GM21737 (cell line): Measurements from ENCODE around the gene GET4.
"Not testable (repeated sequence)": the region's sequence is repeated elsewhere in the genome, so short reads cannot be mapped to it uniquely, and the experiment has no call there.

Experiments used
- ATAC-seq: cut with Tn5 transposase; IDR thresholded peaks from one replicate; pipeline ENCODE4 v1.9.1; 2021; ENCODE audit warnings: mild to moderate bottlenecking, moderate library complexity; ENCODE audit not compliant: unreplicated experiment

The GET4 gene

DNA sequence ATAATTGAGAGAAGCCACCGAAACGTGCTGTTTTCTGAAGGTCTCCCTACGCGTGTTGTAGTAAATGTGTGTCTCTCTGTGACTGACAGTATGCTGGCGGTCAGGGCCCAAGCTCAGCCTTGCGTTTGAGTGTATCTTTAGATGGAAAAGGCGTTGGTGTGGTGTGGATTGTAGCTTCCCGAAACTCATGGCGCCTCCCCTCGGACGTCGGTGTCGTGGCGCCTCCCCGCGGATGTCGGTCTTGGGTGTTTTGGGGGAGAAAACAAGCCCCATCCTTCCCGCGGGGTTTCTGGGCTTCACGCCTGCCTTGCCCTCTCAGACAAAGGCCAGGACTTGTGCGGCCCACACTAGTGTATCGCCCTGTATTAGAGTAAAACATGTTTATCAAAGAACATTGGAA, 31.3 kb upstream of the GET4 start:
- ATAC-seq = no peak

DNA sequence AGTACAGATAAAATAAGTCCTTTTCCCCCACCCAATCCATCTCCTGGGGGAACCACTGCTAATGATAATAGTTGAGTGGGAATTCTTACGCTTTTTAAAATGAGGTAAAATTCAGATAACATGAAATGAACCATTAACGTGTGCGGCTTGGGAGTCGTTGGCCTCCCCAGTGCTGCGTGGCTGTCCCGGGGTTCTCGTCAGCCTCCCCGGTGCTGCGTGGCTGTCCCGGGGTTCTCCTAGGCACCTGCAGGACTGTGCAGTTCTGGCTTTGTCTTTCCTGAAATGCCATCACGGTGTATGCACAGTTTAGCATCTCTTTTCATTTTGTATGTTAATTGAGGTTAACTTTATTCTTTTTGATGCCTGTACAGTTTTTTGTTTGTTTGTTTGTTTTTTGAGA, 30.6 kb upstream of the GET4 start:
- no peak for ATAC-seq

DNA sequence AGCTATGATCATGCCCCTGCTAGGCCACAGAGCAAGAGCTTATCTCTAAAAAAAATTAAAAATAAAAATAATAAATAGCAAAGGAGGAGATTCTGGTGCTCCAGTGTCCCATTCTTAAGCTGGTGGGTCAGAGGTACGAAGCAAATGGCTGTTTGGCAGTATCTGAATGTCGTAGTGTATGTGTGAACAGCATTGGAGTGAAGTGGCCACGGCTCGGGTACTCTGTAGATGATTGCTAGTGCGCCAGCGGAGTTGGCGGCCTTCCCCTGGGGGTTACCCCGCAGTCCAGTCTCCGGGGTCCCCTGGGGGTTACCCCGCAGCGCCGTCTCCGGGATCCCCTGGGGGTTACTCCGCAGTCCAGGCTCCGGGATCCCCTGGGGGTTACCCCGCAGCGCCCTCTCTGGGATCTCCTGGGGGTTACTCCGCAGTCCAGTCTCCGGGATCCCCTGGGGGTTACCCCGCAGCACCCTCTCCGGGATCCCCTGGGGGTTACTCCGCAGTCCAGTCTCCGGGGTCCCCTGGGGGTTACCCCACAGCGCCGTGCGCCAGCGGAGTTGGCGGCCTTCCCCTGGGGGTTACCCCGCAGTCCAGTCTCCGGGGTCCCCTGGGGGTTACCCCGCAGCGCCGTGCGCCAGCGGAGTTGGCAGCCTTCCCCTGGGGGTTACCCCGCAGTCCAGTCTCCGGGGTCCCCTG, 29.2 kb upstream of the GET4 start:
- not testable (repeated sequence) for ATAC-seq

DNA sequence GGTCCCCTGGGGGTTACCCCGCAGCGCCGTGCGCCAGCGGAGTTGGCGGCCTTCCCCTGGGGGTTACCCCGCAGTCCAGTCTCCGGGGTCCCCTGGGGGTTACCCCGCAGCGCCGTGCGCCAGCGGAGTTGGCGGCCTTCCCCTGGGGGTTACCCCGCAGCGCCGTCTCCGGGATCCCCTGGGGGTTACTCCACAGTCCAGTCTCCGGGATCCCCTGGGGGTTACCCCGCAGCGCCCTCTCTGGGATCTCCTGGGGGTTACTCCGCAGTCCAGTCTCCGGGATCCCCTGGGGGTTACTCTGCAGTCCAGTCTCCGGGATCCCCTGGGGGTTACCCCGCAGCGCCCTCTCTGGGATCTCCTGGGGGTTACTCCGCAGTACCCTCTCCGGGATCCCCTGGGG, 28.6 kb upstream of the GET4 start:
- not testable (repeated sequence) for ATAC-seq

DNA sequence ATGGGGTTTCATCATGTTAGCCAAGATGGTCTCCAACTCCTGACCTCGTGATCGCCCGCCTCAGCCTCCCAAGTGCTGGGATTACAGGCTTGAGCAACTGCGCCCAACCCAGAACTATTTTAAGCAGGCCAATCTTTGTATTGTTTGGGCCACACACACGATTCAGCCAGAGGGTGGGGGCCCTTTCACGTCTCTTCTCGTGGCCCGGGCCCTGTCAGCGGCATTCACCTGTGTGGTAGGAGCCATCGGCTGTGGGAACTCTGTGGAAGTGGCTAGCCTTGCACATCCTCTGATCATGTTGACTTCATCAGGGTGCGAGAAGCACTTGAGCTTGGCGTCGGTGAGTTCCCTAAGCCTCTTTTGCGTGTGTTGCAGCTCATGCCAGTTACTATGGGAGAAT, 27.2 kb upstream of the GET4 start:
- ATAC-seq = no peak

DNA sequence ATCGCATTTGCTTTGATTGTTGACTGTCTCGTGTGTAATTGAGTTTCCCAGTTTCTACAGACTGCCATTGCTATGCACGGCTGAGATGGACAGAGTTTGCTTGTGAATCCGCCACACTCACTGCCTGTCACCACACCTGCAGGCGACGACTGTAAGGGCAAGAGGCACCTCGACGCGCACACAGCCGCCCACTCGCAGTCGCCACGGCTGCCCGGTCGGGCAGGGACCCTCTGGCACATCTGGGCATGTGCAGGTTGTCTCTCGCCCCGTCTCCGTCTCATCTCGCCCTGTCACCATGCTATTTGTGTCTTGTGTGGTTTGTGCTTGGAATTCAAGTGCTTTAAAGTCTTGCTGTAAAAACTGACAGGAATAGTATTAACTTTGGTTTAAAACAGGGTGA, 26.6 kb upstream of the GET4 start:
- ATAC-seq = no peak

DNA sequence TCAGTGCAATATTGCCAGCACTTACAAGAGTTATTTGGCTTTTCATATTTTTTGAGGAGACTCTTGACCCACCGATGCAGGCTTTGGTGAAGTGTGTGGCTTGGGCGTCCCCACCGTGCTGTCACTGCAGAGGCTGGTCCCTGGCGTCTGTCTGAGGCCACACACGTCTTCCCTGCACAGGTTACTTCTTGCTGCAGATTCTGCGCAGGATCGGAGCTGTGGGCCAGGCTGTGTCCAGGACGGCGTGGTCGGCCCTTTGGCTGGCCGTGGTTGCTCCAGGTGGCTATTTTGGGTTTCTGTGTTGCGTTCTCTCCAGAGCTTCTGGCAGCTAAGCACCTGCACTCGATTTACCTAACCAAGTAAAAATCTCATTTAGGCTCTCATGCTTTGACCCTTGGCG, 25.1 kb upstream of the GET4 start:
- no peak for ATAC-seq

DNA sequence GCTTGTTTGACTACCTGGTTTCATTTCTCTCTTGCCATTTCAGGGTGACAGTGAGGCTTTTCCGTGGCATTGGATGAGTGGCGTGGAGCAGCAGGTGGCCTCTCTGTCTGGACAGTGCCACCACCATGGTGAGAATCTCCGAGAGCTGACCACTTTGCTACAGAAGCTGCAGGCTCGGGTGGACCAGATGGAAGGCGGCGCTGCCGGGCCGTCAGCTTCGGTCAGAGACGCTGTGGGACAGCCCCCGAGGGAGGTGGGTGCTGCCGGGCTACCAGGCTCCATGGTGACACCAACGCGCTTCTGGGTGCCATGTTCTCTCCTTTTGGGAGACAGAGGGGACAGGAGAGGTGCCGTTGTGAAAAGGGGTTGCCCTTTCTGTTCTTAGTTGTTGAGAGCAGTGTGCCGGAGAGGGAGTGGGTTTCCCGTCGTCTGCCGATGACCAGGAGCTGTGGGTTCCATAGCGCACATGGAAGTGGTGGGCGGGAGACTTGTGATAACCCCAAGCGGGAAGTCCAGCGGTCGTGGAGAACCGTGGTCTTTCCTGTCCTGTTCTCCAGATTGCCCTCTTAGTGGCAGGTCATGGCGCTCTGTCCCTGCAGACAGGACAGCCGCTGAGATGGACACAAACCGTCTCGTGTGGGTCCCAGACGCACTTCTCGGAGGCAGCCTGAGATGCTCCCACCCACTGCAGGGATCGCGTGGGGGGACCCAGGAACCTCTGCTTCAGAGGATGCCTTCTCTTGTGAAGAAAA, 22.8 kb upstream of the GET4 start:
- ATAC-seq = no peak

DNA sequence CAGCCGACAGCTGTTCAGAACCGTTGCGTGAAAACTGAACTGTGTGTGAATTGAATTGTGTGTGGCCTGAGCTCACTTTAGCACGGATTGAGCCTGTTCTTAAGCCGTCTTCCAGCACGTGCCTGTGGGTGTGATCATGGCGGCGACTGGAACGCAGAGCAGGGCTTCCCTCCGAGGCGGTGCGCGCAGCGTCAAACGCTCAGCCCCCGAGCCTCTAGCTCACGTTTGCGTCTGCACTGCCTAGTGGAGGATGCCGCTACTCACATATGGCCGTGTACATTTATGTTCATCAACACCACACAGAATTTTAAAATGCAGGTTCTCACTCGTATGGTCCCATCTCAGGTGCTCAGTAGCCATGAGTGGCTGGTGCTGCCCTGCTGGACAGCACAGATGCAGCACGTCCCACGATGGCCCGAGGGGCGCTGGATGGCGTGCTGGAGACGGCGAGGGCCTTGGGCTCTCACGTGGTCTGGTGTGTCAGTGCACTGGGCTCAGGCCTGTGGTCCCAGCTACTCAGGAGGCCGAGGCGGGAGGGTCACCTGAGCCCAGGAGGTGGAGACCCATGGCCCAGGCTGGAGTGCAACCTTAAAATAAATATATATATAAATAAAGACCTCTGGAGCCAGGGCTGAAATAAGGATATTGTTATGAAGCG, 22.1 kb upstream of the GET4 start:
- ATAC-seq = no peak

DNA sequence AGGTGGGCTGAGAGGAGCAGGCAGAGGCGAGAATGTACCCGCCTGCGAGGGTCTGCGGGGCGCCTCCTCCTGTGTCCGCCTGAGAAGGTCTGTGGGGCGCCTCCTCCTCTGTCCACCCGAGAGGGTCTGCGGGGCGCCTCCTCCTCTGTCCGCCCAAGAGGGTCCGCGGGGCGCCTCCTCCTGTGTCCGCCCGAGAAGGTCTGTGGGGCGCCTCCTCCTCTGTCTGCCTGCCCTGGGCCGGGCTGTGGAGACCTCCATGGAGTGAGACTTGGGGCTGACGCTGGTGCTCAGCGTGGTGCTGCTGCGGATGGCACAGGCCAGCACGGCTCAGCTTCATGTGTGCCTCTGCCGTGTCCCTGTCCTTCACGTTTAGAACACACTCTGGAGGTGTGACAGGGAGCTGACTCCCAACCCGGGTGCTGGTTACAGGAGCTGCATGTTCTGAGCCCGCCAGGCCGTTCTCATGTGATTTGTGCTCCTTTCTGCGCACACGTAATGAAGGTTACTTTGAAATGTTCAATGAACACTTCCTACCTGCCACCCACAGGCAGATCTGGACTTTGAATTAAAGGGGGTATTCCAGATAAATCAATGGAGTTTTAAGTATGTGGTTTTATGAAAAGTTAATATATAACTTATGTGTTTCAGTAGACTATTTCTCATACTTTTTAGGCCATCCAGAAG, 20.5 kb upstream of the GET4 start:
- ATAC-seq = no peak

DNA sequence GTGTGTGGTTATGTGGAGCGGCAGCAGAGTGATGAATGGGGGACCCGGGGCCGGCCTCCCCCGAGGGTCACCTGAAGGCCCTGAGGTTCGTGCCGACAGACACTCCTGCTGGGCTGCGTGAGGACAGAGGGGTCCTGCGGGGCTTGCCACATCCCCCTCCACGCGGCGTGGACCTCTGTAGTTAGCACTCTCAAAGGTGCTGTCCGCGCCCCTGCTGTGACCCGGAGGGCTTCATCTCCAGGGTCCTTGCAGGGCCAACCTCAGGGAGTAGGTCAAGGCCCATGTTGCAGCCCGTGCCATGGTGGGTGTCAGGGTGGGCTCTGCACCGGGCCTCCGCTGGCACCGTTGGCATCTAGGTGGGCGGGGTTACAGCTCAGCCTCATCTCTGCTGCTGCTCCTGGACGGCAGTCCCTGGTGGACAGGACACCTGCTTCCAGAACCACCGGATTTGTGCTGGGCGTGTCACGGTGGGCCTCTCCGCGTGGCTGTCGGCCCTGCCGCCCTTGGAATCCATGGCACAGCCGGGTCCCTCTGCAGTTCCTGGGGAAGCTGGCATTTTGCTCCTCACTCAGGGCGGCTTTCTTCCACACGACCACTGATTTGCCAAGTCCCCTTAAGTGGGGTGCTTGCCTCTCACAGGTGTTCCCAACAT, 19.8 kb upstream of the GET4 start:
- ATAC-seq = no peak

DNA sequence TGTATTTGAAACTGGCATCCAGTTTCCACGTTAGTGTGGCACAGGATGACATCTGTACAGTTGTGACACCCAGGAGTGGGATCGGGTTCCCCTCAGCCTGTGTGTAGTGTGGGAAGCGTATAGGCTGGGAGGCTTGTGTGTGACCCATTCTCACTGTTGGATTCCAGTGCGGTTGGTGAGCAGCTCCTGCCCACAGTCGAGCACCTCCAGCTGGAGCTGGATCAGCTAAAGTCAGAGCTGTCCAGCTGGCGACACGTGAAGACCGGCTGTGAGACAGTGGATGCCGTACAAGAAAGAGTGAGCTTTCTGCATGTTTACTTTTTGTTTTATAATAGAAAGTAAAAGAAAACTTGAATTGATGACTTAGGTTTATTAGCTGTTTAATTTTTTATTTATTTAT, 18.7 kb upstream of the GET4 start:
- no peak for ATAC-seq

DNA sequence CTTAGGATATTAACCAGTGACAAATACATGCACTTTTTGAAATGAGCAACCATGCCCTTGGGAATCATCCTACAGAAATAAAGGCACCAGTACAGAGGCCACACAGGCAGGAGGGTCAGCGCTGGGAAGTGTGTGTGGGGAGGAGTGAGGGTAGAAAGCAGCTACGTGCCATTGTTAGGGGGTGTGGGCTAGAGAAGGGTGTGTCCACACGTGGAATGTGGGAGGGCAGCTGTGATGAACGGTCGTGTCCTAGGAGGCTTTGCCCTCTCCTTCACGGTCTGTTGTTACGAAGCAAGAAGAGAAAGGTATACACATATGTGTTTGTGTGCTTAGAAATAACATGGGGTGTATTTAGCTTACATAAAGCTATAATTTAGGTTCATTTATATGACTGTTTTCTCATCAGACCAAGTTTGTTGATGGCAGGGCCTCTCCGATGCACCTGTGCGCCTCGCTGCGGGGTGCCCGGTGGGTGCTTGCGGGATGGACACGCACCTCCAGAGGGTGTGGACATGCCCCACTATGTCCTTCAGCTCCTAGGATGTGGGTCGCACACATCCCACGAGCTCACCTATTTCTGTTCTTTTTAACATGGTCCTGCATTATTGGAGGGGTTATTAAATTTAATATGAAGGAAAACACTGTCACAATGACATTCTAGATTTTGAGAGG, 16.9 kb upstream of the GET4 start:
- ATAC-seq = no peak

DNA sequence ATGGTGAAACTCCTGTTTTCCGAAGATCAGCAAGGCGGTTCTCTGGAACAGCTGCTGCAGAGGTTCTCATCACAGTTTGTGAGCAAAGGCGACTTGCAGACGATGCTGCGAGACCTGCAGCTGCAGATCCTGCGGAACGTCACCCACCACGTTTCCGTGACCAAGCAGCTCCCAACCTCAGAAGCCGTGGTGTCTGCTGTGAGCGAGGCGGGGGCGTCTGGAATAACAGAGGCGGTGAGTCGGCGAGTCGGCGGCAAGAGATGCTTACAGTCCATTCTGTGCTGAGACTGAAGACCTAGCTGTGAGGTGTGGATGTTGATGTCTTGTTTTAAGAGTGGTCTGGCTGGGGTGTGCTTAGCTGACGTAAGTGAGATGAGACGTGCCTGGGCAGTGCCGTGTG, 16.2 kb upstream of the GET4 start:
- no peak for ATAC-seq

DNA sequence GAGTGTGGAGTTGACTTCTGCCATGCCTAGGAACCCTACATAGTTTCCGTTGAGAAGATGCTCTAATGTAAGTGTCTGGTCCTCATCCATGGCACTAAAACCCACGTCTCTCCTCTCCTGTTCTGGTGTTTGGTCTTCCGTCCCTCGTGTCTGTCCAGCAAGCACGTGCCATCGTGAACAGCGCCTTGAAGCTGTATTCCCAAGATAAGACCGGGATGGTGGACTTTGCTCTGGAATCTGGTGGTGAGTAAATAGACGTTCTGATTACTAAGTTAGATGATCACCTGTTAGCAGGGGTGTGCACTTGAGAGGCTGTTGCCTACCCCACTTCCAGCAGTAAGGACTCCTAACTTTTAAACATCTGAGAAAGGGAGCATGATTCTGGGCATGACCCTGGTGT, 15.1 kb upstream of the GET4 start:
- no peak for ATAC-seq

DNA sequence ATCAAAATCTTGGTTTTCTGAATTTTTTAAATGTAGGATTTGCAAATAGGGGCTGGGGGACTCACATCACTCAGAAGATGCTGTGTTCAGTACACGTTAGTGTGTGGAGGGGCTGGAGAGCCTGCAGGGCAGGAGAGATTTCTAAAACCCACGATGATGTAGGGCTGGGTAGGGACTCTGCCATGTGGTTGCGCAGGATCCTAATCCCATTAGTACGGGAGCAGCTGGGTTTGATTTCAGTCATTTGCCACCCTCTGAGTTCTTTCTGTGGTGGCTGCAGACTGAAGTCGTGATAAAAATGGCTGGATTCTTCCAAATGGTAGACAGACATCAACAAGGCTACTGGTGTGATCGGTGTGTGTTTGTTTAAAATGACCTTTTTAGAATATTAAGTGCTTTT, 14.2 kb upstream of the GET4 start:
- no peak for ATAC-seq

DNA sequence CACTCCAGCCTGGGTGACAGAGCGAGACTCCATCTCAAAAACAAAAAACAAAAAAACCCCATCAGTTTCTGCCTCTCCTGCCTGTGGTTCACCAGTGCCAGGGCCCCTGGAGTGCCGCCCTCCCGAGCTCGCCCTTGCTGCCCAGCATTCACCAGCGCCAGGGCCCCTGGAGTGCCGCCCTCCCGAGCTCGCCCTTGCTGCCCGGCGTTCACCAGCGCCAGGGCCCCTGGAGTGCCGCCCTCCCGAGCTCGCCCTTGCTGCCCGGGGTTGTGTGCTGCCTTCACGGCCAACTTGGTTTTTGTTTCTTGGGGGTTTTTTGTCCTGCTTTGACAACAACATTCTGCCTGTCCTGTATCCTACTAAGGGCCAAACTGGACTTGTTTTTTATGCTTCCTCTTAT, 13.2 kb upstream of the GET4 start:
- ATAC-seq = no peak

DNA sequence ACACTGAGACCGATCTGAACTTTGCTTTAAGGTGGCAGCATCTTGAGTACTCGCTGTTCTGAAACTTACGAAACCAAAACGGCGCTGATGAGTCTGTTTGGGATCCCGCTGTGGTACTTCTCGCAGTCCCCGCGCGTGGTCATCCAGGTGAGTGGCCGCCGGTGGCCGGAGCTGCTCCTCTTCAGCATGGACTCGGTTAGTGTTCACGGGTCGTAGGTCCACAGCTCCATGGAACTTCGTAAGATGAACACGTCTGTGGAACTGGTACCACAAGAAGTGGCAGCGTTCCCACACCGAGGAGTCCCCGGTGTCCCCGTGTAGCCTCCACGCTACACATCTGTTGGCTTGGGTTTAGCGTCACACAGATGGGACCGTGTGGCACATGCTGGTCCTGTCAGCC, 10.4 kb upstream of the GET4 start:
- no peak for ATAC-seq

DNA sequence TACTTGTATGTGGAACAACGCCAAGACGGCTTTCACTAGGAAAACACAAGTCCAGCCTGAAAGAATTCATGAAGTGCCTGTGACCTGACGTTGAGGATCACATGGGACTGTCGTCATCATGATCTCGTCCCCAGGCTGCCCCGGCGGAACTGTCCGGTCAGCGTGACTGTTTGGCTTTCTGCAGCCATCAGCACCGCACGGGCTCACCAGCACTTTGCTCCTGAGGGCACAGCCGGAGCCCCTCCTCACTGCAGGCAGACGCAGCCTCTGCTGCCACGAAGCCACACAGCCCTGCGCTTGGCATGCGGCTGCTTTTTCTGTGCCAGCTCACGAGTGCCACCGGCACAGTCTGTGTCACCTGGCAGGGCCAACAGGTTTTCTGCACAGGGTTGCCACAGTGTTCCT, 9.4 kb upstream of the GET4 start:
- no peak for ATAC-seq

DNA sequence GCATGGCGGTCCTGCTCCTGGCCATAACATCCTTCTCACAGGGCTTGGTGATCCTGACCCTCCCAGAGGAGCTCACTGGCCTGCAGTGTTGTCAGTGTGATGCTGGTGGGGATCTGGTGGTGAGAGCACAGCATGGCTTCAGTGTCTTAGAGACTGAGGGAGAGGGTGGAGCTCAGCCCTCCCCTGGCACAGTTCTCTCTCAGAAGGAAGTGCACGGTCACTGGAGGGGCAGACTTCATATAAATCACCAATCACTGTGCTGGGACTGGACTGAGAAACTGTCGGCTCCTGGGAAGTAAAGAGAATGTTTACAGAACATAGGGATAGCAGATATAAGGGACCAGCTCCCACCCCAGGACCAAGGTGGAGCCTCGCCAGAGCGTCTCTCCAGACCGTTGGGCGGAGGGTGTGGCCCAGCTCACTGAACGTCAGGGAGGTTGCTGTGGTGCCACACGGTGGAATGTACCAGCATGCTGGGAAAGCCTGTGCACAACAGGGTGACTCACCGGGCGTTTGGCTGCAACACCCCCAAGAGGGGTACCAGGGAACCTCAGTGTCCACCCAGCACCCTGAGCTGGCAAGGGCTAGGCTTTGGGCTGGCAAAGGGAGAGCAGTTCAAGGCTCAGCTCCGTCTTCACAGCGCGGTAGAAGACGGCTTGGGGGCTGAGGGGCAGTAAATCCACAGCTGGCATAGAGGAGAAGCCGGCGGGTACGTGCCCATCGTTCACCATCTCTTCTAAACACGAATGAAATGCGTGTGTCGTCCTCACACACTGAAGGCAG, 8.8 kb upstream of the GET4 start:
- no peak for ATAC-seq
